Measurements from ENCODE around the gene DENND5A.
"Not testable (repeated sequence)": the region's sequence is repeated elsewhere in the genome, so short reads cannot be mapped to it uniquely, and the experiment has no call there.

Gene DENND5A

GRCh38 chr11:9264316-9265210, 587 bp downstream of the DENND5A start:
- in situ Hi-C loops (cut with HindIII; ENCODE audit: low sequenced_read_pairs): no loop called here
- TF ChIP-seq, protein P1, sequence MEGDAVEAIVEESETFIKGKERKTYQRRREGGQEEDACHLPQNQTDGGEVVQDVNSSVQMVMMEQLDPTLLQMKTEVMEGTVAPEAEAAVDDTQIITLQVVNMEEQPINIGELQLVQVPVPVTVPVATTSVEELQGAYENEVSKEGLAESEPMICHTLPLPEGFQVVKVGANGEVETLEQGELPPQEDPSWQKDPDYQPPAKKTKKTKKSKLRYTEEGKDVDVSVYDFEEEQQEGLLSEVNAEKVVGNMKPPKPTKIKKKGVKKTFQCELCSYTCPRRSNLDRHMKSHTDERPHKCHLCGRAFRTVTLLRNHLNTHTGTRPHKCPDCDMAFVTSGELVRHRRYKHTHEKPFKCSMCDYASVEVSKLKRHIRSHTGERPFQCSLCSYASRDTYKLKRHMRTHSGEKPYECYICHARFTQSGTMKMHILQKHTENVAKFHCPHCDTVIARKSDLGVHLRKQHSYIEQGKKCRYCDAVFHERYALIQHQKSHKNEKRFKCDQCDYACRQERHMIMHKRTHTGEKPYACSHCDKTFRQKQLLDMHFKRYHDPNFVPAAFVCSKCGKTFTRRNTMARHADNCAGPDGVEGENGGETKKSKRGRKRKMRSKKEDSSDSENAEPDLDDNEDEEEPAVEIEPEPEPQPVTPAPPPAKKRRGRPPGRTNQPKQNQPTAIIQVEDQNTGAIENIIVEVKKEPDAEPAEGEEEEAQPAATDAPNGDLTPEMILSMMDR (IDR thresholded peaks at IDR 0.05; ENCODE audit: low read depth, low read length, missing control alignments): no peak
- peak; percentile 43 for DNase-seq (ENCODE audit: low read depth)
- peak overlapping the region; percentile 89 for H3K4me3 ChIP-seq (ENCODE audit: low read depth, low read length)

- in situ Hi-C loops (cut with HindIII; ENCODE audit: low sequenced_read_pairs): no loop called here
- TF ChIP-seq, protein P1 (IDR thresholded peaks at IDR 0.05; ENCODE audit: low read depth, low read length, missing control alignments): no peak
- H3K4me3 ChIP-seq (ENCODE audit: low read depth, low read length): peak overlapping the region; percentile 89
- DNase-seq (ENCODE audit: low read depth): no peak
Observed at GRCh38 chr11:9263840-9264315, 1.3 kb downstream of the DENND5A start.

DNA sequence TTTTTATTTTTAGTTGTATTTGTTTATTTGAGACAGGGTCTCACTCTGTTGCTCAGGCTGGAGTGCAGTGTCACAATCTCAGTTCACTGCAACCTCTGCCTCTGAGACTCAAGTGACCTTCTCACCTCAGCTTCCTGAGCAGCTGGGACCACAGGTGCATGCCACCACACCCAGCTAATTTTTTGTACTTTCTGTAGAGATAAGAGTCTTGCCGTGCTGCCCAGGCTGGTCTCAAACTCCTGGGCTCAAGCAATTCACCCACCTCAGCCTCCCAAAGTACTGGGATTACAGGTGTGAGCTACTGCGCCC, 4.4 kb downstream of the DENND5A start:
- H3K4me3 ChIP-seq (ENCODE audit: low read depth, low read length); DNase-seq (ENCODE audit: low read depth); in situ Hi-C loops (cut with HindIII; ENCODE audit: low sequenced_read_pairs): not testable (repeated sequence)

- no peak overlapping the region for H3K4me3 ChIP-seq (ENCODE audit: low read depth, low read length)
- TF ChIP-seq, protein P1 (IDR thresholded peaks at IDR 0.05; ENCODE audit: low read depth, low read length, missing control alignments): peak; percentile 35
- in situ Hi-C loops (cut with HindIII; ENCODE audit: low sequenced_read_pairs): no loop called here
- no peak for DNase-seq (ENCODE audit: low read depth)
Observed at GRCh38 chr11:9259981-9260837, 4.9 kb downstream of the DENND5A start.

GRCh38 chr11:9258279-9258678, 6.9 kb downstream of the DENND5A start:
- DNase-seq (ENCODE audit: low read depth); H3K4me3 ChIP-seq (ENCODE audit: low read depth, low read length); in situ Hi-C loops (cut with HindIII; ENCODE audit: low sequenced_read_pairs): not testable (repeated sequence)

GRCh38 chr11:9254416-9254815, 10.7 kb downstream of the DENND5A start:
- TF ChIP-seq, protein P1 (IDR thresholded peaks at IDR 0.05; ENCODE audit: low read depth, low read length, missing control alignments): no peak
- no peak for DNase-seq (ENCODE audit: low read depth)
- no peak overlapping the region for H3K4me3 ChIP-seq (ENCODE audit: low read depth, low read length)
- in situ Hi-C loops (cut with HindIII; ENCODE audit: low sequenced_read_pairs): no loop called here

DNA sequence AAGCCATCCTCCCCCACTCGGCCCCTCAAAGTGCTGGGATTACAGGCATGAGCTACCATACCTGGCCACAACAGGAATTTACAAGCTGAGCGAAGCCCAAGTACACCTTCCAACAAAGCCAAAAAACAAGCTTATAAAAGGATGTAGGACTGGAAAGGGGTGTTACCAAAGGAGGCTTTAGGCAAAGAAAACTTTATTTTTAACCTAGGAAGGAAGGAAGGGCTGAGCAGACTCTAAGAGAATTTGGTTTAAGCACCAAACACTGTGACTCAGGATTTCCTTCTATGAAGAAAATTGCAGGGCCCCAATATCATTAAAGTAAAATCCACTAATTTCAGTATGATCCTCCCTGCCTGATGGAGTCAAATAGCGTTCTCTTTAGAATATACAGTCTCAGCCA, 12.1 kb downstream of the DENND5A start:
- DNase-seq (ENCODE audit: low read depth): no peak
- TF ChIP-seq, protein P1 (IDR thresholded peaks at IDR 0.05; ENCODE audit: low read depth, low read length, missing control alignments): no peak
- in situ Hi-C loops (cut with HindIII; ENCODE audit: low sequenced_read_pairs): no loop called here
- no peak overlapping the region for H3K4me3 ChIP-seq (ENCODE audit: low read depth, low read length)
